Spleen (tissue), 3 donors: ENCODE measurements around the gene PELI3.

Experiments used
- POLR2A ChIP-seq, 3 donors: fragments of 450-650 bp; IDR thresholded peaks; one replicate each; pipeline ENCODE4 v1.5.1; 2017; ENCODE audit warnings: antibody characterized with exemption in 3 of 3, mild to moderate bottlenecking in 1 of 3
- POLR2AphosphoS5 ChIP-seq, 3 donors: sonication (generic); formaldehyde crosslinking; IDR thresholded peaks; one replicate each; pipeline ENCODE4 v1.5.1; 2017; ENCODE audit warnings: antibody characterized with exemption in 3 of 3

DNA sequence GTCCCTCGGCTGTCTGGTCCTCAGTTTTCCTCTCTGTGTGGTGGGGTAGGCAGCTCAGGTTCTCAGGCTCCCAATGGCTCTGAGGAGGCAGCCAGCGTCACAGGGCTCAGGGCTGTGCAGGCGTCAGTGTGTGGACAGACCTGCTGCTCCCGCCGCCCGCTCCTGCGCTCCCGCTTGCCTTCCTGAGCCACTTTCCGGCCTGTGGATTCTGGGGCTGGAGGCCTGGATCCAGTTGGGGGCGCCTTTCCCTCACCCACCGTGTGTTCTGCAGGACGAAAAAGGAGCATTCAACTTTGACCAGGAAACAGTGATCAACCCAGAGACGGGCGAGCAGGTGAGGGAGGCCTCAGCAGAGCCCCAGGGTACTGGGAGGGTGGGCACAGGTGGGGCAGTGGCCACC, 28.2 kb downstream of the PELI3 start:
- TF ChIP-seq POLR2AphosphoS5 (IDR thresholded peaks at IDR 0.05) (no peak), POLR2A (IDR thresholded peaks at IDR 0.05) (no peak)
